HCT116 (cell line): Measurements from ENCODE around the gene KAT6B. TPM values are rescaled to one million over a fixed set of nuclear protein-coding genes. Genes with fewer than 3 reads are reported as not detected.

Experiments
- ATAC-seq: fragments of 200-7000 bp; cut with Tn5 transposase; 2 replicates; pipeline ENCODE4 v1.9.1; 2020; ENCODE audit warnings: mild to moderate bottlenecking, moderate library complexity
- BruUV-seq: library from RNA; stranded (reverse); fragments of 400-500 nt; replicated peaks from 2 replicates; lab custom pipeline; 2021; lab: Mats Ljungman, UMichigan
- CTCF ChIA-PET: fragments of 300-600 bp; sonication (Branson Sonifier 250); formaldehyde crosslinking; loops from one replicate; lab custom pipeline; 2021; ENCODE audit warnings: antibody characterized with exemption; lab: Charles Lee
- POLR2A ChIA-PET: fragments of 300-600, 350-600 bp; sonication (Branson Sonifier 250); formaldehyde crosslinking; loops from one replicate; lab custom pipeline; 2021; ENCODE audit warnings: antibody characterized with exemption; lab: Charles Lee
- RAD21 ChIA-PET, 2 experiments: fragments of 300-600 bp; sonication (Branson Sonifier 250); formaldehyde crosslinking; loops; one replicate each; lab custom pipeline; 2023; ENCODE audit warnings: low total read pairs in 2 of 2; ENCODE audit not compliant: uncharacterized antibody in 2 of 2, unreplicated experiment in 2 of 2, low non-redundant PET in 1 of 2; lab: Charles Lee
- DNase-seq: peaks from one replicate; pipeline ENCODE4 v3.0.0-alpha.2; 2010; ENCODE audit warnings: low read depth, low spot score
- H2AFZ ChIP-seq: fragments of 200-600 bp; shearing (Covaris generic), sonication (generic); 2 replicates; pipeline ENCODE4 v1.6.1; 2017; ENCODE audit warnings: low read depth, mixed run types, mixed read lengths, antibody characterized with exemption, low read length; ENCODE audit not compliant: poor library complexity, severe bottlenecking
- H3K27ac ChIP-seq: 2 replicates; pipeline ENCODE4 v1.5.1; 2012; ENCODE audit warnings: low read depth, low read length
- H3K27me3 ChIP-seq: fragments of 200-600 bp; sonication (generic); 2 replicates; pipeline ENCODE4 v1.6.1; 2016; ENCODE audit warnings: mixed run types, low read length, mixed read lengths; ENCODE audit not compliant: insufficient read depth
- H3K36me3 ChIP-seq, 2 experiments: fragments of 200-500 bp in 1 of 2; fragments of 200-600 bp in 1 of 2; sonication (Bioruptor generic) in 1 of 2; sonication (generic) in 1 of 2; 2 replicates each; pipeline versions ENCODE4 v1.5.1 to v1.6.1; 2014 to 2016; ENCODE audit warnings: low read length in 2 of 2, inconsistent platforms in 1 of 2, mixed read lengths in 1 of 2, mixed run types in 1 of 2; ENCODE audit not compliant: insufficient read depth in 2 of 2, control insufficient read depth in 1 of 2
- H3K4me1 ChIP-seq, 2 experiments: fragments of 200-600 bp in 1 of 2; sonication (generic) in 1 of 2; 2 replicates each; pipeline versions ENCODE4 v1.5.1 to v1.6.1; 2012 to 2017; ENCODE audit warnings: low read length in 2 of 2, inconsistent platforms in 1 of 2, mild to moderate bottlenecking in 1 of 2, mixed read lengths in 1 of 2, mixed run types in 1 of 2, moderate library complexity in 1 of 2; ENCODE audit not compliant: insufficient read depth in 2 of 2, control insufficient read depth in 1 of 2
- H3K4me2 ChIP-seq: fragments of 200-600 bp; sonication (generic); 2 replicates; pipeline ENCODE4 v1.6.1; 2017; ENCODE audit warnings: mixed run types, low read length, mixed read lengths
- H3K4me3 ChIP-seq, 2 experiments: fragments of 200-600 bp in 1 of 2; sonication (generic) in 1 of 2; replicated peaks in 1 of 2; 2 replicates each; pipeline ENCODE4 v1.5.1; 2011 to 2016; ENCODE audit warnings: low read length in 2 of 2, control low read depth in 1 of 2, low read depth in 1 of 2, mild to moderate bottlenecking in 1 of 2, mixed read lengths in 1 of 2, mixed run types in 1 of 2
- H3K79me2 ChIP-seq: fragments of 200-600 bp; sonication (generic); 2 replicates; pipeline ENCODE4 v1.6.1; 2017; ENCODE audit warnings: mild to moderate bottlenecking, mixed run types, low read length, moderate library complexity, mixed read lengths; ENCODE audit not compliant: insufficient read depth
- H3K9ac ChIP-seq: fragments of 200-600 bp; sonication (generic); 2 replicates; pipeline ENCODE4 v1.6.1; 2016; ENCODE audit warnings: low read length, mixed read lengths
- H3K9me2 ChIP-seq: fragments of 200-600 bp; sonication (generic), shearing (Covaris generic); 2 replicates; pipeline ENCODE4 v1.6.1; 2017; ENCODE audit warnings: mixed run types, mild to moderate bottlenecking, moderate library complexity; ENCODE audit not compliant: insufficient read depth
- H3K9me3 ChIP-seq, 2 experiments: fragments of 200-500 bp in 1 of 2; fragments of 200-600 bp in 1 of 2; sonication (Bioruptor generic) in 1 of 2; sonication (generic) in 1 of 2; 2 replicates each; pipeline ENCODE4 v1.6.1; 2014 to 2017; ENCODE audit warnings: low read length in 2 of 2, mixed read lengths in 2 of 2, inconsistent platforms in 1 of 2, low read depth in 1 of 2, mild to moderate bottlenecking in 1 of 2, mixed run types in 1 of 2, moderate library complexity in 1 of 2; ENCODE audit not compliant: control insufficient read depth in 1 of 2, insufficient read depth in 1 of 2
- H4K20me1 ChIP-seq: fragments of 200-600 bp; sonication (generic), shearing (Covaris generic); 2 replicates; pipeline ENCODE4 v1.6.1; 2017; ENCODE audit warnings: mixed run types, mild to moderate bottlenecking, moderate library complexity; ENCODE audit not compliant: insufficient read depth
- CEBPB ChIP-seq: IDR thresholded peaks from 2 replicates; pipeline ENCODE4 v1.6.1; 2012; ENCODE audit warnings: low read depth
- CTCF ChIP-seq, 3 experiments: fragments of 200-600 bp in 1 of 3; sonication (generic) in 1 of 3; IDR thresholded peaks in 2 of 3; conservative IDR thresholded peaks in 1 of 3; 2 replicates each; pipeline ENCODE4 v1.5.1; 2012 to 2017; ENCODE audit warnings: low read depth in 2 of 3, low read length in 2 of 3, antibody characterized with exemption in 1 of 3, borderline replicate concordance in 1 of 3, control low read depth in 1 of 3, mild to moderate bottlenecking in 1 of 3, mixed read lengths in 1 of 3, mixed run types in 1 of 3, moderate library complexity in 1 of 3; ENCODE audit not compliant: insufficient read depth in 1 of 3
- EGR1 ChIP-seq: IDR thresholded peaks from 2 replicates; pipeline ENCODE4 v1.6.1; 2012; ENCODE audit warnings: low read depth
- ELF1 ChIP-seq: IDR thresholded peaks from 2 replicates; pipeline ENCODE4 v1.6.1; 2012; ENCODE audit warnings: low read depth, borderline replicate concordance
- EZH2phosphoT487 ChIP-seq: fragments of 200-600 bp; IDR thresholded peaks from 2 replicates; pipeline ENCODE4 v1.6.1; 2018; ENCODE audit warnings: antibody characterized with exemption, borderline replicate concordance
- POLR2AphosphoS5 ChIP-seq: IDR thresholded peaks from 2 replicates; pipeline ENCODE4 v1.6.1; 2011; ENCODE audit warnings: mild to moderate bottlenecking, low read depth, low read length, moderate library complexity
- SIN3A ChIP-seq: IDR thresholded peaks from 2 replicates; pipeline ENCODE4 v1.6.1; 2012; ENCODE audit warnings: low read depth
- SP1 ChIP-seq: IDR thresholded peaks from 2 replicates; pipeline ENCODE4 v1.6.1; 2012; ENCODE audit warnings: low read depth
- SRF ChIP-seq: IDR thresholded peaks from 2 replicates; pipeline ENCODE4 v1.6.1; 2012; ENCODE audit warnings: low read depth
- YY1 ChIP-seq: IDR thresholded peaks from 2 replicates; pipeline ENCODE4 v1.6.1; 2011; ENCODE audit warnings: low read length, low read depth, moderate library complexity, mild to moderate bottlenecking; ENCODE audit not compliant: insufficient replicate concordance; ENCODE audit errors: extremely low read depth
- ZBTB33 ChIP-seq: IDR thresholded peaks from 2 replicates; pipeline ENCODE4 v1.6.1; 2011; ENCODE audit warnings: mild to moderate bottlenecking, low read length, moderate library complexity; ENCODE audit not compliant: insufficient replicate concordance; ENCODE audit errors: extremely low read depth
- ZFX ChIP-seq: fragments of 450-650 bp; IDR thresholded peaks from 2 replicates; pipeline ENCODE4 v1.6.1; 2017
- ZNF274 ChIP-seq: fragments of 200-500 bp; sonication (Bioruptor generic); IDR thresholded peaks from 2 replicates; pipeline ENCODE4 v1.6.1; 2014; ENCODE audit warnings: mild to moderate bottlenecking, low read depth, low read length, inconsistent platforms
- intact Hi-C: fragments of 100-400 bp; cut with micrococcal nuclease; formaldehyde crosslinking; loops from 2 replicates; pipeline ENCODE4 v1.10.0; 2022
- total RNA-seq: library from RNA; stranded (reverse); gene quantifications from one replicate; pipeline ENCODE4 v1.2.1, GENCODE V29; 2021; ENCODE audit not compliant: unreplicated experiment

The KAT6B gene
- total RNA-seq, 1 experiment from 2014 or later: 17.8 TPM

- no peaks in the 10 kb centered on the region for H3K27me3 ChIP-seq
- no peaks in the 10 kb centered on the region for H3K4me1 ChIP-seq
- intact Hi-C loops: no loop called here
- no peak overlapping the region for H3K4me2 ChIP-seq
- no peak for TF ChIP-seq CEBPB
- no peak for TF ChIP-seq SP1
- no peak for TF ChIP-seq EGR1
- no peak for TF ChIP-seq ZFX
- TF ChIP-seq ELF1: no peak
- TF ChIP-seq, all 23 proteins: peak for 0
- BruUV-seq: no TSS peak
- Histone ChIP-seq H2AFZ (no peak overlapping the region), H3K27ac (no peak overlapping the region), H3K36me3 (no peaks in the 10 kb centered on the region), H3K4me3 (no peak overlapping the region), H3K9me3 (no peaks in the 10 kb centered on the region), H3K79me2 (no peaks in the 10 kb centered on the region), H3K9ac (no peak overlapping the region), H3K9me2 (no peaks in the 10 kb centered on the region), H4K20me1 (no peaks in the 10 kb centered on the region)
- ATAC-seq: no peak
- ChIA-PET POLR2A (no interaction called here), RAD21 (no interaction called here), CTCF (no interaction called here)
- no peak for DNase-seq
These were observed 131.9 kb downstream of the KAT6B start for GRCh38 chr10:74958316-74958715.

DNA sequence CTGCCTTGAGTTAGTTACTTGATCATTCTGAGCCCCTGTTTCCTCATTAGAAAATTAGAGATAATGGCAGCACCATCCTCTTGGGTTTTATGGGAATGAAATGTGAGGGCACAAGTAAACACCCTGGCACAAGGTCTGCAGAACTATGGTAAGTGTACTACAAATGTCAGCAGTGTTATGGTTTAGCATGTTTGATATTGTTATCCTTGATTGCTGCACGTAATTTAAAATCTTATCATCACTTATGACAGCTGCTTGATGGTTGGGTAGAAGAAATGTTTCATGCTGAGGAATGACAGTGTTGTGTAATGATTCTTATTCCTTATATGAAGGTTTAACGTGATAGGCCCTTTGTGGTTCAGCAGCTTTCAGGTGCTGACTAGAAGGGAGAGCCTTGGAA, 134.3 kb downstream of the KAT6B start:
- ATAC-seq: no peak
- Histone ChIP-seq H3K9me3 (no peaks in the 10 kb centered on the region), H3K27ac (no peak overlapping the region), H3K27me3 (no peaks in the 10 kb centered on the region), H2AFZ (no peak overlapping the region), H3K4me1 (no peaks in the 10 kb centered on the region), H4K20me1 (no peaks in the 10 kb centered on the region), H3K9me2 (no peaks in the 10 kb centered on the region), H3K4me2 (no peak overlapping the region), H3K36me3 (no peaks in the 10 kb centered on the region), H3K9ac (no peak overlapping the region), H3K4me3 (no peak overlapping the region), H3K79me2 (no peaks in the 10 kb centered on the region)
- no peak for DNase-seq
- ChIA-PET RAD21 (no interaction called here), POLR2A (no interaction called here), CTCF (no interaction called here)
- BruUV-seq: no TSS peak
- intact Hi-C loops: no loop called here
- TF ChIP-seq SIN3A (no peak), EGR1 (no peak), YY1 (no peak), POLR2AphosphoS5 (no peak), CTCF (IDR thresholded peaks at IDR 0.05 in 2 of 3, conservative IDR thresholded peaks at IDR 0.05 in 1 of 3; ENCODE audit: borderline replicate concordance in 1 of 3, insufficient read depth in 1 of 3, low read depth in 2 of 3, low read length in 2 of 3) (no peak), ELF1 (no peak), ZFX (no peak), SP1 (no peak), EZH2phosphoT487 (no peak), SRF (no peak), ZBTB33 (no peak), ZNF274 (no peak)
